ENCODE data around the gene CHST15.

The CHST15 gene

GRCh38 chr10:124074501-124075109, 18.8 kb downstream of the CHST15 start:
- DNase-seq: no peak
- Histone ChIP-seq H3K36me3 (no peaks in the 10 kb centered on the region), H3K4me3 (ENCODE audit: low read depth, low read length) (no peak overlapping the region), H3K27me3 (no peaks in the 10 kb centered on the region), H3K9me3 (no peaks in the 10 kb centered on the region), H3K4me1 (peaks cover 49% of the 10 kb centered on the region)
- TF ChIP-seq, protein P1, sequence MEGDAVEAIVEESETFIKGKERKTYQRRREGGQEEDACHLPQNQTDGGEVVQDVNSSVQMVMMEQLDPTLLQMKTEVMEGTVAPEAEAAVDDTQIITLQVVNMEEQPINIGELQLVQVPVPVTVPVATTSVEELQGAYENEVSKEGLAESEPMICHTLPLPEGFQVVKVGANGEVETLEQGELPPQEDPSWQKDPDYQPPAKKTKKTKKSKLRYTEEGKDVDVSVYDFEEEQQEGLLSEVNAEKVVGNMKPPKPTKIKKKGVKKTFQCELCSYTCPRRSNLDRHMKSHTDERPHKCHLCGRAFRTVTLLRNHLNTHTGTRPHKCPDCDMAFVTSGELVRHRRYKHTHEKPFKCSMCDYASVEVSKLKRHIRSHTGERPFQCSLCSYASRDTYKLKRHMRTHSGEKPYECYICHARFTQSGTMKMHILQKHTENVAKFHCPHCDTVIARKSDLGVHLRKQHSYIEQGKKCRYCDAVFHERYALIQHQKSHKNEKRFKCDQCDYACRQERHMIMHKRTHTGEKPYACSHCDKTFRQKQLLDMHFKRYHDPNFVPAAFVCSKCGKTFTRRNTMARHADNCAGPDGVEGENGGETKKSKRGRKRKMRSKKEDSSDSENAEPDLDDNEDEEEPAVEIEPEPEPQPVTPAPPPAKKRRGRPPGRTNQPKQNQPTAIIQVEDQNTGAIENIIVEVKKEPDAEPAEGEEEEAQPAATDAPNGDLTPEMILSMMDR (IDR thresholded peaks at IDR 0.05; ENCODE audit: low read depth, low read length): no peak

- Histone ChIP-seq H3K4me3 (ENCODE audit: low read depth, low read length) (no peak overlapping the region), H3K36me3 (no peaks in the 10 kb centered on the region), H3K9me3 (no peaks in the 10 kb centered on the region), H3K4me1 (peaks cover 46% of the 10 kb centered on the region), H3K27me3 (no peaks in the 10 kb centered on the region)
- TF ChIP-seq, protein P1 (IDR thresholded peaks at IDR 0.05; ENCODE audit: low read depth, low read length): no peak
- DNase-seq: no peak
These were observed 19.4 kb downstream of the CHST15 start for GRCh38 chr10:124073978-124074377.

DNA sequence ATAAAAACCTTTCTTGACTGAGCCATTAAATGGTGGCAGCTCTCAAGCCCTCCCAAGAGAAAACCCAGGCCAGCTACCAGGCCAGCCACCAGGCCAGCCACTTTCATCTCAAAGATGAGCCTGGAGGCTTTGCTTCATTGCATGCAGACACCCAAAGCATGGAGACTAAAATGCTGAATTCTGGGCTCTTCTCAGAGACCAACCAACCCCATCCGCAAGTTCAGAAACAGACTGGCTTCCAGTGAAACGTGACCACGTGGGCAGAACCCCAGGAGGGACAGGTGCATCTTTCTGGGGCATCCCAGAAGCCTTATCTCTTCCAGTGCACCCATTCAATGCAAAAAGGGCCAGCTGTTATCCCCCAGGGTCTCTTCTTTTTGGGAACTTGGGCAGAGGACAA, 20.9 kb downstream of the CHST15 start:
- Histone ChIP-seq H3K4me1 (peaks cover 33% of the 10 kb centered on the region), H3K4me3 (ENCODE audit: low read depth, low read length) (no peak overlapping the region), H3K27me3 (no peaks in the 10 kb centered on the region), H3K9me3 (no peaks in the 10 kb centered on the region), H3K36me3 (no peaks in the 10 kb centered on the region)
- DNase-seq: peak; percentile 46
- TF ChIP-seq, protein P1 (IDR thresholded peaks at IDR 0.05; ENCODE audit: low read depth, low read length): no peak

DNA sequence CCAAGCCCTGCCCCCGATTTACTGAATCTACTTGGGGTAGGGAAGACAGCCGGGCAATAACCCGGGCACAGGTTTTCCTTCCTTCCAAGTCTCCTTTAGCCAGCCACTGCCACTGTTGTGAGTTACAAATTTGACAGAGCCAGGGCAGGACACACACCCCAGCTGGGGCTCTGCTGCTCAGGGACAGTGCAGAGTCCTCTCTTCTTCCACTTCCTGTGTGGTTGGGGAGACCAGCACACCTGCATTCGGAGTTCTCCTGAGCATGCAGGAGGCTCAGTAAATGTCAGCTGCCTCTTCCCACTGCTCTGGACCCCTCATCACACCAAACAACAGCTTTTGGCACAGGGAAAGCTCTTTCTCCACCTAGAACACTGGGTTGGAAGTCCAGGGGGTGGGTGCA, 21.3 kb downstream of the CHST15 start:
- no peaks in the 10 kb centered on the region for H3K9me3 ChIP-seq
- H3K4me1 ChIP-seq: peaks cover 31% of the 10 kb centered on the region
- no peak for DNase-seq
- no peaks in the 10 kb centered on the region for H3K36me3 ChIP-seq
- TF ChIP-seq, protein P1 (IDR thresholded peaks at IDR 0.05; ENCODE audit: low read depth, low read length): no peak
- no peaks in the 10 kb centered on the region for H3K27me3 ChIP-seq
- H3K4me3 ChIP-seq (ENCODE audit: low read depth, low read length): no peak overlapping the region

DNA sequence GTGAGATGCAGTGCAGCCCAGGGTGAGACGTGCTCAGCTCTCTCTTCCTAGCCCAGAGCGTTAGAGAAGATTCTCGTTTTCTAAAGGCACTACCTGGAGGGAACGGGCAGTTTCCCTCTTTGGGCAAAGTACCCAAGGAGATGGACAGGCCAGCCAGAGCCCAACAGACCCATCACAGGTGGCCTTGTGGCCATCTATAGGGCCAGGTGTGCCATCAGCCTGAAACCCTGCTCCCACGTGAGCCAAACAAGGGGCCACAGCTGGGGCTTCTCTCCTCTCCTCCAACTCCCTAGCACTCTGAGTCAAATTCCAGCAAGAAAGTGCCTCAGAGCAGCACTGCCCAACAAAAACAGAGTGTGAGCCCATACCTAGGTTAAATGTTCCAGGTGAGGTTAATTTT, 22.3 kb downstream of the CHST15 start:
- no peaks in the 10 kb centered on the region for H3K36me3 ChIP-seq
- TF ChIP-seq, protein P1 (IDR thresholded peaks at IDR 0.05; ENCODE audit: low read depth, low read length): no peak
- no peak overlapping the region for H3K4me3 ChIP-seq (ENCODE audit: low read depth, low read length)
- H3K4me1 ChIP-seq: peaks cover 27% of the 10 kb centered on the region
- no peaks in the 10 kb centered on the region for H3K9me3 ChIP-seq
- no peaks in the 10 kb centered on the region for H3K27me3 ChIP-seq
- no peak for DNase-seq

DNA sequence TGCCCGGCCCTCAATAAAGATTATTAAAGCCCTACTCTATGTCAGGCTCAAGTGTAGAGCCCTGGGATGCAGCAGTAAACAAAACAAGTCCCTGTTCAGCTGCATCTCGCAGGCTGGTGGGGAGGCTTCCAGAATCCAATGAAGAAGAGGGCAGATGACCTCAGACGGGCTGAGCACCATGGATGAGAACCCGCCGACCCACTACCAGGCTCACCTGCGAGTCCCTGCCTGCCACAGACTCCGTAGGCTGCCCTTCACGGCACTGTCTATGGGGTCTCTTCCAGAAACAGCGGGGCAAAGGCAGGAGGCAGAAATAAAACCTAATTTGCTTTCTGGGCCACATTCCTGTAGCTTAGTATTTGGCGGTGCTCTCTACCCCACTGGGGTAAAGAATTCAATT, 22.7 kb downstream of the CHST15 start:
- Histone ChIP-seq H3K27me3 (no peaks in the 10 kb centered on the region), H3K36me3 (no peaks in the 10 kb centered on the region), H3K9me3 (no peaks in the 10 kb centered on the region), H3K4me1 (peaks cover 22% of the 10 kb centered on the region), H3K4me3 (ENCODE audit: low read depth, low read length) (no peak overlapping the region)
- no peak for DNase-seq
- TF ChIP-seq, protein P1 (IDR thresholded peaks at IDR 0.05; ENCODE audit: low read depth, low read length): no peak

All from BE2C (cell line).